Cardiac fibroblast (primary cell): Measurements from ENCODE around the gene ADGRL3.

Experiments
- DNase-seq, 2 donors: peaks; one replicate each; pipeline versions ENCODE4 v3.0.0 to v3.0.0-alpha.2; 2010; ENCODE audit warnings: low read depth in 2 of 2
- H3K4me3 ChIP-seq, 2 donors: replicated peaks in 1 of 2; 1 replicate in 1 of 2; 2 replicates in 1 of 2; pipeline ENCODE4 v1.5.1; 2011; ENCODE audit warnings: low read depth in 2 of 2, low read length in 2 of 2, mild to moderate bottlenecking in 2 of 2, moderate library complexity in 1 of 2
- TF ChIP-seq, protein P1 (sequence below): IDR thresholded peaks from one replicate; pipeline ENCODE4 v1.5.1; 2011; ENCODE audit warnings: low read depth, mild to moderate bottlenecking, low read length, inconsistent platforms

The ADGRL3 gene

DNA sequence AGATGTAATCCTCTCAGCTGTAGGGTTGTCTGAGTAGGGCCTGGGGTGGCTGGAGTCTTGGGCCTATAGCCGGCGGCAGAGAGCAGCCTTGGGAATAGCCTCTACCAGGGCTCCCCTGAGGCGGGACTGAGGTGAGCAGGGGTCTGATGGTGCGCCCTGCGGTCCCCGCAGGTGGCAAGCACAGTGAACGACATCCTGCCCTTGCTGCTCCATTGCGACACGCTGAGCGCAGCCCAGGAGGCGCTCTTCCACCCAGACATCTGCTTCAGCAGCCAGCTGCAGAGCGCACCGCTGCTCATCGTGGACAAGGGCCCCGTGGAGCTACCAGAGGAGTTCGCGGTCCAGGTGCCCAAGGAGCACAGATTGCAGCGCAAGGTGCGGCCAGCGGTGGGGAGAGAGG lies 317.0 kb downstream of the ADGRL3 start:
- TF ChIP-seq, protein P1, sequence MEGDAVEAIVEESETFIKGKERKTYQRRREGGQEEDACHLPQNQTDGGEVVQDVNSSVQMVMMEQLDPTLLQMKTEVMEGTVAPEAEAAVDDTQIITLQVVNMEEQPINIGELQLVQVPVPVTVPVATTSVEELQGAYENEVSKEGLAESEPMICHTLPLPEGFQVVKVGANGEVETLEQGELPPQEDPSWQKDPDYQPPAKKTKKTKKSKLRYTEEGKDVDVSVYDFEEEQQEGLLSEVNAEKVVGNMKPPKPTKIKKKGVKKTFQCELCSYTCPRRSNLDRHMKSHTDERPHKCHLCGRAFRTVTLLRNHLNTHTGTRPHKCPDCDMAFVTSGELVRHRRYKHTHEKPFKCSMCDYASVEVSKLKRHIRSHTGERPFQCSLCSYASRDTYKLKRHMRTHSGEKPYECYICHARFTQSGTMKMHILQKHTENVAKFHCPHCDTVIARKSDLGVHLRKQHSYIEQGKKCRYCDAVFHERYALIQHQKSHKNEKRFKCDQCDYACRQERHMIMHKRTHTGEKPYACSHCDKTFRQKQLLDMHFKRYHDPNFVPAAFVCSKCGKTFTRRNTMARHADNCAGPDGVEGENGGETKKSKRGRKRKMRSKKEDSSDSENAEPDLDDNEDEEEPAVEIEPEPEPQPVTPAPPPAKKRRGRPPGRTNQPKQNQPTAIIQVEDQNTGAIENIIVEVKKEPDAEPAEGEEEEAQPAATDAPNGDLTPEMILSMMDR: no peak
- no peak overlapping the region for H3K4me3 ChIP-seq
- no peak for DNase-seq

DNA sequence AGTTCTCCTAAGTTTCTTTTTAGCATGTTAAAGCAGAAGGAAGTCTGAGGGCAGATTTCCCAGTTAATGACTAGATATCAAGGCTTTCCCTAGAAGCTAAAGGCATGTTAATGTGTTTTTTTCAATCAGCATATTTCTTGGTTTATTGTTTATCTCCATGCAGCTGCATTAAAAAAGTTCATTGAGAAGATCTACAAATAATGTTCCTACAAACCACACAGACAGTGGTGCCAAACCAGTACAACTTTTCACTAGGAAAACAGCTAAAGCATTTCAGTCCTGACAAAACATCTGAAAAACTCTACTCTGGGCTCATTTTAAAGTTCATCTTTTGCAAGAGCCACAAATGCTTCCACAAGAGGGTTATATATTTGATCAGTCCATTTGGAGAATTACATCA lies 320.0 kb downstream of the ADGRL3 start:
- TF ChIP-seq, protein P1: no peak
- DNase-seq: peak; percentile 11 to 26
- no peak overlapping the region for H3K4me3 ChIP-seq

DNA sequence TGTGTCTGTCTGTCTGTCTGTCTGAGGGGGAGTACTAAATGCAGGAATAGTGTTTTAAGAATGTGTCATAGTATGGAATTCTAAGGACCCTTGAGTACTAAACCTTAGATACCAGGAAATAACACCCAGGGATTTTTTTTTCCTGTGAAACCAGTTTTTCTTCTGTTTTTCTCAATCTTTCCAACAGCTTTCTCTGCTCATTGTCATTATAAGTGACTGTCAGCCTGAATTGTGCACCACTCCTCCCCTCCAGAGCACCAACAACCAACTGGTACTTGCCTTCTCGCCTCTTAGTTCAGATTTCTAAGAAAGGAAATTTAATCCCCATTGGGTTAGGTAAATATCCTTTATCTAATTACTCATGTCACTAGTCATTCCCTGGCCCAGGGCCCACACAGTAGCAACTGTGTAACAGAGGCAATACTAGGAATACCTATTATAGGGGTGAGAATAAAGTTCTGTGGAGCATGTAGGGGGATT lies 320.6 kb downstream of the ADGRL3 start:
- TF ChIP-seq, protein P1: no peak
- peak; percentile 36 to 76 for DNase-seq
- H3K4me3 ChIP-seq: no peak overlapping the region

DNA sequence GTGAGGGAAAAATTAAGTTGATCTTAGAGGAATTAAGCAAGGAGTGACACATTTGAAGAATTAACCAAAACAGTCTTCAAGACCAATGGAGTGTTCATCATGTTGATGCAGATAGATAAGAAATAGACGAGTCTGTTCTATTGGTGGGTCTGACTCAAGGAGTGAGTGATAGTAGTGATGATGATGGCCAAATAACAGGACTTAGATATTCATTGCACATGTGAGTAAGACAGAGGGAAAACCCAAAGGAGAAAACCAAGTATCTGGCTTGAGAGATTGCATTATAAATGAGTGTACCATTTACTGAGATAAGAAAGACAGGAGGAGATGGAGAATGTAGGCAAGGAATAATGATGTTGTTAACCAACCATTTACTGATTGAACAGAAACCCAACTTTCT lies 321.3 kb downstream of the ADGRL3 start:
- H3K4me3 ChIP-seq: no peak overlapping the region
- TF ChIP-seq, protein P1: no peak
- peak in 1 of 2 donors; percentile 45 for DNase-seq

DNA sequence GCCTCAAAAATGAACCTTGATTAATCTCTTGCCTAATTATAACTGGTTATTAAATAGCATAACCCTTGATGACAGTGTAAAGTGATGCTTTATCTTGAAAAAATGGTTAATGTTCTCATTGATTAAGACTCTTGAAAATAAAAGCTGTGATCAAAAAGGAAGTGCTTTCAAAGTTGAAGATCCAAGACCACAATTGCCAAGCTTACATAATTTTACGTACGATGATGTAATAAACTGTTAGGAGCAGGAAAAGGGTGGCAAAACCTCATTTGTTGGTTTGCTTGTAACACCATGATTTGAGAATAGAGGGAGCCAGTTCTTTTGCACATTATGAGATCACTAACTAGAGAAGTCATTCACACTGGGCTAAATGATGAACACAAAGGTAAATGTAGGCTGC lies 322.2 kb downstream of the ADGRL3 start:
- DNase-seq: no peak
- no peak overlapping the region for H3K4me3 ChIP-seq
- TF ChIP-seq, protein P1: no peak

DNA sequence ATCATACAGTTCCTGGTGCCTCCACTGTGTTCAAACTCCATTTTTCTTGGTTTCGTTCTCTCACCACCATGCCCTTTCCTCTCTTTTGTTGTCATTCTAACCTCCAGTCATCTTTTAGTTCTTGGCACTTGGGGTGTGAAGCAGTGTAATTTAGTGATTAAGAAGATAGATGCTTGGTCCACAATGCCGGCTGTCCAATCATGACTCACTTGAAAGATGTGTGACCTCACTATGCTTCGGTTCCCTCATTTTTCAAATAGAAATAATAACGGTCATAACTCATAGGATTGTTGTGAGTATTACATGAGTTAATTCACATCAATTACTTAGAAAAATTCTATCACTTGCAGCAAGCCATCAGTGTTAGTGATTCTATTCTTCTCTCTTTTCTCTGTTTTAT lies 327.8 kb downstream of the ADGRL3 start:
- DNase-seq: no peak
- H3K4me3 ChIP-seq: no peak overlapping the region
- TF ChIP-seq, protein P1: no peak

DNA sequence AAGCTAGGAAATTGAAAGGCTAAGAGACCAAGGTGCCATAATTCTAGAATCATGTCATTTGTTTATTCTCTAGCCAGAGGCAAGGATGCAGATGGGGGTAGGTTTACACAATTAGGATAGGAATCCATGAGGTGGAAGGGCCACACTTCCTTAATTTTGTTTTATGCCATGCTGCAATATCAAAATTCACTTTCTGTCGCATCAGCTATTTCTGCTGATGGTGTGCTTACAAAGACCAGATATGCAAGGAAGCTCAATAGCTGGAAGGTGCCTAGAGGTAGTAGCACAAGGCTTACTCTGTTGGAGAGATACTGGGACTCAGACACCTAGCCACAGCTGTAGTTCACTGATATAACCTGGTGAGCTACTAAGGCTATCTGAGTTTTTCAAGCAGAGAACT lies 328.5 kb downstream of the ADGRL3 start:
- DNase-seq: no peak
- TF ChIP-seq, protein P1: no peak
- H3K4me3 ChIP-seq: no peak overlapping the region
